Lower leg skin (tissue), 3 donors: ENCODE results near the gene GPC3.

Source experiments
- POLR2A ChIP-seq, 2 donors: fragments of 450-650 bp; IDR thresholded peaks; one replicate each; pipeline ENCODE4 v1.6.1; 2016 to 2017; ENCODE audit warnings: antibody characterized with exemption in 2 of 2, mild to moderate bottlenecking in 1 of 2, moderate library complexity in 1 of 2
- TF ChIP-seq, protein P1 (sequence below), 3 donors: fragments of 450-650 bp; IDR thresholded peaks; one replicate each; pipeline ENCODE4 v1.5.1; 2016; ENCODE audit warnings: antibody characterized with exemption in 3 of 3, mild to moderate bottlenecking in 3 of 3, moderate library complexity in 2 of 3

DNA sequence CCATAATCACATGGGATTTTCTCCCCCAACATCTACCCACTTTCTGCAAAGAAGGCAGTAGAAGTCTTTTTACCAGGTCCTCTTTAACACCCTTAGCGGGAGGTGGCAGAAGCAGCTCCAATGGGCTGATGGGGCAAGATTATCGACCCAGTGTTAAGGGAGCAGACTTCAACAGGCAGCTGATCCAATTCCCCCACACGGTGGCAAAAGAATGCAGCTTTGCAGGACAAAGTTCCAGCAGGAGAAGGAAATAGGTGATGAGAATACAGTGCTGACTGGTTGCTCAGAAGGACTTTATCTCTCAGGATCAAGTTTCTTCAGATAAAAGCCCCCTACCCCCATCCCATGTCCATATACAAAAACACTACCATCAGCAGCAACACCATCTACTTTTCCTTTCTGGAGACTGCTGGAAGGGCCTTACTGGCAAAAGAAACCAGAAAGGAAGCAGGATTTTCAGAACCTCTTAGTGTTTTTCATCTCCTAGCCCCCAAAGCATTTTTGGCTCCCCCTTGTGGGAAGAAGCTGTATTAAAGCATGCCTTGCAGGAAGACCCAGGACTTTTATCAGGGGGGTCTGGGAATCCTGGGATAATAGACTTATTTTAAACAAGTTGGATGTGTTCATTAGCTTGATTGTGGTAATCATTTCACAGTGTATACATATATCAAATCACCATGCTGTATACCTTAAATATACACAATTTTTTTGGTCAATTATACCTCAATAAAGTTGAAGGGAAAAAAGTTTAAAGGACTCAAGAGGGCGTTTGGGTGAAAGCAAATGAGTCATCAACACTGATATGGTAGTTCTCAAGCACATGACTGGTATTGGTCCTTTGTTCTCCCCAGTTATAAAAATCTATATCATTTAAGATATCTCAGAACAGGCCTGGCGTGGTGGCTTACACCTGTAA lies 146.4 kb downstream of the GPC3 start:
- TF ChIP-seq, protein P1, sequence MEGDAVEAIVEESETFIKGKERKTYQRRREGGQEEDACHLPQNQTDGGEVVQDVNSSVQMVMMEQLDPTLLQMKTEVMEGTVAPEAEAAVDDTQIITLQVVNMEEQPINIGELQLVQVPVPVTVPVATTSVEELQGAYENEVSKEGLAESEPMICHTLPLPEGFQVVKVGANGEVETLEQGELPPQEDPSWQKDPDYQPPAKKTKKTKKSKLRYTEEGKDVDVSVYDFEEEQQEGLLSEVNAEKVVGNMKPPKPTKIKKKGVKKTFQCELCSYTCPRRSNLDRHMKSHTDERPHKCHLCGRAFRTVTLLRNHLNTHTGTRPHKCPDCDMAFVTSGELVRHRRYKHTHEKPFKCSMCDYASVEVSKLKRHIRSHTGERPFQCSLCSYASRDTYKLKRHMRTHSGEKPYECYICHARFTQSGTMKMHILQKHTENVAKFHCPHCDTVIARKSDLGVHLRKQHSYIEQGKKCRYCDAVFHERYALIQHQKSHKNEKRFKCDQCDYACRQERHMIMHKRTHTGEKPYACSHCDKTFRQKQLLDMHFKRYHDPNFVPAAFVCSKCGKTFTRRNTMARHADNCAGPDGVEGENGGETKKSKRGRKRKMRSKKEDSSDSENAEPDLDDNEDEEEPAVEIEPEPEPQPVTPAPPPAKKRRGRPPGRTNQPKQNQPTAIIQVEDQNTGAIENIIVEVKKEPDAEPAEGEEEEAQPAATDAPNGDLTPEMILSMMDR (IDR thresholded peaks at IDR 0.05) = no peak
- TF ChIP-seq POLR2A (IDR thresholded peaks at IDR 0.05) = no peak
